DND-41 (cell line): ENCODE results near the gene ANK3.

Experiments
- ATAC-seq: fragments of 200-7000 bp; cut with Tn5 transposase; 3 replicates; pipeline ENCODE4 v1.9.1; 2021; ENCODE audit warnings: low read depth; ENCODE audit not compliant: insufficient read depth
- DNase-seq: peaks from one replicate; pipeline ENCODE4 v3.0.0-alpha.2; 2020
- H2AFZ ChIP-seq: 2 replicates; pipeline ENCODE4 v1.6.0; 2012; ENCODE audit warnings: low read depth, low read length
- H3K27ac ChIP-seq: 2 replicates; pipeline ENCODE4 v1.5.1; 2012; ENCODE audit warnings: low read length, inconsistent platforms
- H3K27me3 ChIP-seq: fragments of 200-600 bp; sonication (generic); 2 replicates; pipeline ENCODE4 v1.6.0; 2012; ENCODE audit warnings: low read length, mild to moderate bottlenecking, inconsistent platforms; ENCODE audit not compliant: insufficient read depth, poor library complexity
- H3K36me3 ChIP-seq: 2 replicates; pipeline ENCODE4 v1.5.1; 2012; ENCODE audit warnings: low read length, inconsistent platforms; ENCODE audit not compliant: insufficient read depth
- H3K4me1 ChIP-seq: 2 replicates; pipeline ENCODE4 v1.5.1; 2012; ENCODE audit warnings: mild to moderate bottlenecking, low read length; ENCODE audit not compliant: insufficient read depth
- H3K4me2 ChIP-seq: 2 replicates; pipeline ENCODE4 v1.6.0; 2012; ENCODE audit warnings: mild to moderate bottlenecking, moderate library complexity, low read length, inconsistent platforms; ENCODE audit not compliant: insufficient read depth
- H3K4me3 ChIP-seq, 2 experiments: fragments of 200-600 bp in 1 of 2; shearing (Covaris generic) in 1 of 2; 2 replicates each; pipeline ENCODE4 v1.5.1; 2012 to 2016; ENCODE audit warnings: inconsistent platforms in 2 of 2, low read length in 2 of 2, mild to moderate bottlenecking in 2 of 2, low read depth in 1 of 2, moderate library complexity in 1 of 2
- H3K79me2 ChIP-seq: 2 replicates; pipeline ENCODE4 v1.6.0; 2012; ENCODE audit warnings: low read length, inconsistent platforms; ENCODE audit not compliant: insufficient read depth
- H3K9ac ChIP-seq: 2 replicates; pipeline ENCODE4 v1.6.0; 2012; ENCODE audit warnings: low read depth, mild to moderate bottlenecking, inconsistent platforms, low read length, moderate library complexity
- H3K9me3 ChIP-seq: 2 replicates; pipeline ENCODE4 v1.5.1; 2012; ENCODE audit warnings: low read length, moderate library complexity, mild to moderate bottlenecking, inconsistent platforms; ENCODE audit not compliant: insufficient read depth, severe bottlenecking
- H4K20me1 ChIP-seq: 2 replicates; pipeline ENCODE4 v1.6.0; 2012; ENCODE audit warnings: low read length; ENCODE audit not compliant: insufficient read depth
- EZH2 ChIP-seq: IDR thresholded peaks from 3 replicates; pipeline ENCODE4 v1.6.1; 2012; ENCODE audit warnings: borderline replicate concordance, low read depth, mild to moderate bottlenecking, moderate library complexity, low read length, inconsistent platforms; ENCODE audit not compliant: severe bottlenecking
- TF ChIP-seq, protein P1 (sequence below): IDR thresholded peaks from 2 replicates; pipeline ENCODE4 v1.5.1; 2012; ENCODE audit warnings: borderline replicate concordance, low read length, moderate library complexity, mild to moderate bottlenecking; ENCODE audit not compliant: poor library complexity, severe bottlenecking; ENCODE audit errors: extremely low read depth

Gene ANK3

GRCh38 chr10:60176925-60177324 is 212.8 kb downstream of the ANK3 start:
- Histone ChIP-seq H3K27ac (no peak overlapping the region), H3K4me2 (no peak overlapping the region), H3K27me3 (no peaks in the 10 kb centered on the region), H3K4me1 (no peaks in the 10 kb centered on the region), H3K4me3 (no peak overlapping the region), H4K20me1 (no peaks in the 10 kb centered on the region), H3K9ac (no peak overlapping the region), H3K79me2 (no peaks in the 10 kb centered on the region), H3K9me3 (no peaks in the 10 kb centered on the region), H3K36me3 (no peaks in the 10 kb centered on the region), H2AFZ (no peak overlapping the region)
- TF ChIP-seq, protein P1, sequence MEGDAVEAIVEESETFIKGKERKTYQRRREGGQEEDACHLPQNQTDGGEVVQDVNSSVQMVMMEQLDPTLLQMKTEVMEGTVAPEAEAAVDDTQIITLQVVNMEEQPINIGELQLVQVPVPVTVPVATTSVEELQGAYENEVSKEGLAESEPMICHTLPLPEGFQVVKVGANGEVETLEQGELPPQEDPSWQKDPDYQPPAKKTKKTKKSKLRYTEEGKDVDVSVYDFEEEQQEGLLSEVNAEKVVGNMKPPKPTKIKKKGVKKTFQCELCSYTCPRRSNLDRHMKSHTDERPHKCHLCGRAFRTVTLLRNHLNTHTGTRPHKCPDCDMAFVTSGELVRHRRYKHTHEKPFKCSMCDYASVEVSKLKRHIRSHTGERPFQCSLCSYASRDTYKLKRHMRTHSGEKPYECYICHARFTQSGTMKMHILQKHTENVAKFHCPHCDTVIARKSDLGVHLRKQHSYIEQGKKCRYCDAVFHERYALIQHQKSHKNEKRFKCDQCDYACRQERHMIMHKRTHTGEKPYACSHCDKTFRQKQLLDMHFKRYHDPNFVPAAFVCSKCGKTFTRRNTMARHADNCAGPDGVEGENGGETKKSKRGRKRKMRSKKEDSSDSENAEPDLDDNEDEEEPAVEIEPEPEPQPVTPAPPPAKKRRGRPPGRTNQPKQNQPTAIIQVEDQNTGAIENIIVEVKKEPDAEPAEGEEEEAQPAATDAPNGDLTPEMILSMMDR, result no peak
- no peak for TF ChIP-seq EZH2
- no peak for DNase-seq
- ATAC-seq, result no peak

DNA sequence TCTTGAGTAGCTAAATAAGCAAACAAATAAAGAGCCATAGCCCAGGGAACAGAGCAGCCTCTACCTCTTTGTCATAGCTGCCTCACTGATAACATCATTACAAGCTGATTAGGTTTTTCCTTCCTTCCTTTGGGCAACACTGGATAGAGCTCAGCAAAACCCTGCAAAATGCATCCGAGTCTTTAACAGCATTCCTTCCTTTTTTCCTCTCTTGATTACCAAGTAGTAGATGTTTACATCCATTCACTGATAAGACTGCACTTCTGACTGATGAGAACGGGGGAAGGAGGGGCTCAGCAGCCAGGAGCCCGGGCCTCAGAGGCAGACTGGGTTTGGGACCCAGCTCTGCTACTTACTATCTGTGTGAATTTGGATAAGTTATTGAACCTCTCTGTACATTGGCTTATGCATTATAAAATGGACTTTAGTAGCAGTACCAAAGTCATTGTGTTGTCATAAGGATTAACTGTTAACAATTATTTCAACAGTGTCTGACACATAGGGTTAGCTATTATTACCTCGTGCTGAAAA is 214.2 kb downstream of the ANK3 start:
- H3K4me1 ChIP-seq, result no peaks in the 10 kb centered on the region
- H3K9me3 ChIP-seq, result no peaks in the 10 kb centered on the region
- H3K4me3 ChIP-seq, result no peak overlapping the region
- DNase-seq, result no peak
- H3K36me3 ChIP-seq, result no peaks in the 10 kb centered on the region
- TF ChIP-seq, protein P1, result no peak
- no peak for TF ChIP-seq EZH2
- H4K20me1 ChIP-seq, result no peaks in the 10 kb centered on the region
- ATAC-seq, result no peak
- H3K79me2 ChIP-seq, result no peaks in the 10 kb centered on the region
- no peak overlapping the region for H3K27ac ChIP-seq
- H3K4me2 ChIP-seq, result no peak overlapping the region
- no peak overlapping the region for H3K9ac ChIP-seq
- no peak overlapping the region for H2AFZ ChIP-seq
- H3K27me3 ChIP-seq, result no peaks in the 10 kb centered on the region

DNA sequence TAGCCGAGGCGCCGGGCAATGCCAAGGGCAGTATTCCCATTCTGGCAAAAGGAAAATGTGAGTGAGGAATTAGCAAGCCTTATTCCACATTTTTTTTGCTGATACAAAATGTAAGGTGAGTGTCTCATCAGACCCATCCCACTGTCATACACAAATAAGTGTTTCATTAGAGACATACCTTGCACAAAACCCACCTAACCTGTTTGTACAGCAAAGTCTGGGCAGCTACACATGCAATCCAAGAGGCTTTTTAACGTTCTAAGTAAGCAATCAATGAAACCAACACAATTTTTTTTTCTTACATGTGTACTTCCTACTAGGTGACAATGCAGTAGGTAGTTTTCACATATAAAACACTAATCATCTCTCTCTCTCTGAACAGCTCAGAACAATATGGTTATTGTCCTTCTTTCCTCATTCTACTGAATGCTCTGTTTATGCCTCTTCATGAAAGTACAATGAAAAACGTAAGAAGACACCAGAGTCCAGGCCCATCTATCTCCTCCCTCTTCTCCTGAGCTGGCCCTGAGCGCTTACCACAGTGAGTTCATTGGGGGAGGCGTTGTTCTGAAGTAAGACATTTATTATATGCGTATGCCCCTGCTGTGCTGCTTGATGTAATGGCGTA is 217.2 kb downstream of the ANK3 start:
- Histone ChIP-seq H3K9me3 (no peaks in the 10 kb centered on the region), H2AFZ (no peak overlapping the region), H3K4me3 (no peak overlapping the region), H4K20me1 (no peaks in the 10 kb centered on the region), H3K79me2 (no peaks in the 10 kb centered on the region), H3K27me3 (no peaks in the 10 kb centered on the region), H3K36me3 (no peaks in the 10 kb centered on the region), H3K4me2 (no peak overlapping the region), H3K4me1 (no peaks in the 10 kb centered on the region), H3K27ac (no peak overlapping the region), H3K9ac (no peak overlapping the region)
- TF ChIP-seq, protein P1, result no peak
- no peak for TF ChIP-seq EZH2
- DNase-seq, result no peak
- ATAC-seq, result no peak
